Esophagus squamous epithelium (tissue), 4 donors: ENCODE measurements around the gene APP.

ENCODE experiments used
- CTCF ChIP-seq, 6 experiments: fragments of 450-650 bp in 4 of 6; fragments of 200-600 bp in 2 of 6; sonication (generic) in 2 of 6; IDR thresholded peaks; one replicate each; pipeline ENCODE4 v1.5.1; 2016 to 2019; ENCODE audit warnings: antibody characterized with exemption in 6 of 6, mild to moderate bottlenecking in 4 of 6, moderate library complexity in 4 of 6
- POLR2A ChIP-seq, 4 donors: fragments of 450-650 bp; IDR thresholded peaks; one replicate each; pipeline ENCODE4 v1.6.1; 2017; ENCODE audit warnings: antibody characterized with exemption in 4 of 4, mild to moderate bottlenecking in 4 of 4, moderate library complexity in 3 of 4

GRCh38 chr21:26020081-26020480, 150.5 kb downstream of the APP start:
- TF ChIP-seq CTCF (IDR thresholded peaks at IDR 0.05) (no peak), POLR2A (IDR thresholded peaks at IDR 0.05) (no peak)
